H9 (cell line): ENCODE data around the gene LPCAT3. TPM values are rescaled to one million over a fixed set of nuclear protein-coding genes. Genes with fewer than 3 reads are reported as not detected.

Experiments
- DNase-seq: peaks from one replicate; pipeline ENCODE4 v3.0.0-alpha.2; 2017
- H2AFZ ChIP-seq: one replicate; pipeline ENCODE4 v1.6.1; 2013; ENCODE audit warnings: mild to moderate bottlenecking, low read length, control low read depth, moderate library complexity
- H2AK5ac ChIP-seq: 2 replicates; pipeline ENCODE4 v1.6.1; 2013; ENCODE audit warnings: low read length, control low read depth, mixed read lengths; ENCODE audit not compliant: insufficient read length
- H2BK120ac ChIP-seq: one replicate; pipeline ENCODE4 v1.6.1; 2013; ENCODE audit warnings: low read depth, mild to moderate bottlenecking, low read length, control low read depth, inconsistent platforms; ENCODE audit not compliant: poor library complexity, severe bottlenecking
- H2BK12ac ChIP-seq: 2 replicates; pipeline ENCODE4 v1.6.1; 2013; ENCODE audit warnings: low read length, control low read depth, mixed read lengths, low read depth; ENCODE audit not compliant: insufficient read length
- H2BK15ac ChIP-seq: 2 replicates; pipeline ENCODE4 v1.6.1; 2013; ENCODE audit warnings: low read depth, low read length, control low read depth
- H2BK20ac ChIP-seq: one replicate; pipeline ENCODE4 v1.6.1; 2013; ENCODE audit warnings: low read depth, mild to moderate bottlenecking, low read length, control low read depth, inconsistent platforms; ENCODE audit not compliant: poor library complexity, severe bottlenecking
- H2BK5ac ChIP-seq: 2 replicates; pipeline ENCODE4 v1.6.1; 2013; ENCODE audit warnings: low read length, control low read depth, mixed read lengths; ENCODE audit not compliant: insufficient read length
- H3K14ac ChIP-seq: 2 replicates; pipeline ENCODE4 v1.6.1; 2013; ENCODE audit warnings: low read length, control low read depth; ENCODE audit not compliant: insufficient read depth
- H3K18ac ChIP-seq: 2 replicates; pipeline ENCODE4 v1.6.1; 2013; ENCODE audit warnings: low read depth, mild to moderate bottlenecking, mixed read lengths, low read length, control low read depth; ENCODE audit not compliant: insufficient read length
- H3K23ac ChIP-seq: 2 replicates; pipeline ENCODE4 v1.6.1; 2013; ENCODE audit warnings: low read length, control low read depth, mixed read lengths, low read depth; ENCODE audit not compliant: insufficient read length
- H3K23me2 ChIP-seq: 2 replicates; pipeline ENCODE4 v1.6.1; 2013; ENCODE audit warnings: low read depth, mild to moderate bottlenecking, mixed read lengths, low read length, control low read depth; ENCODE audit not compliant: insufficient read length, poor library complexity, severe bottlenecking
- H3K27ac ChIP-seq: 2 replicates; pipeline ENCODE4 v1.5.1; 2013; ENCODE audit warnings: low read length, control low read depth, mixed read lengths, low read depth; ENCODE audit not compliant: insufficient read length
- H3K27me3 ChIP-seq: 2 replicates; pipeline ENCODE4 v1.6.1; 2013; ENCODE audit warnings: low read length, control low read depth, inconsistent platforms; ENCODE audit not compliant: insufficient read depth
- H3K4ac ChIP-seq: 2 replicates; pipeline ENCODE4 v1.6.1; 2013; ENCODE audit warnings: low read depth, mild to moderate bottlenecking, control low read depth, inconsistent platforms, low read length, moderate library complexity
- H3K4me1 ChIP-seq: 2 replicates; pipeline ENCODE4 v1.6.1; 2013; ENCODE audit warnings: low read length, control low read depth, inconsistent platforms; ENCODE audit not compliant: insufficient read depth
- H3K4me2 ChIP-seq: 2 replicates; pipeline ENCODE4 v1.6.1; 2013; ENCODE audit warnings: low read length, control low read depth, mixed read lengths; ENCODE audit not compliant: insufficient read length, insufficient read depth
- H3K56ac ChIP-seq: 2 replicates; pipeline ENCODE4 v1.6.1; 2013; ENCODE audit warnings: low read depth, mild to moderate bottlenecking, mixed read lengths, low read length, control low read depth; ENCODE audit not compliant: insufficient read length
- H3K79me1 ChIP-seq: 2 replicates; pipeline ENCODE4 v1.6.1; 2013; ENCODE audit warnings: low read depth, mild to moderate bottlenecking, moderate library complexity, low read length, control low read depth, inconsistent platforms; ENCODE audit not compliant: insufficient read depth, poor library complexity, severe bottlenecking
- H3K79me2 ChIP-seq: 2 replicates; pipeline ENCODE4 v1.6.1; 2013; ENCODE audit warnings: low read length, control low read depth, inconsistent platforms; ENCODE audit not compliant: insufficient read depth
- H3K9ac ChIP-seq: 2 replicates; pipeline ENCODE4 v1.6.1; 2013; ENCODE audit warnings: low read length, control low read depth, mixed read lengths; ENCODE audit not compliant: insufficient read length; ENCODE audit errors: extremely low read depth
- H3K9me3 ChIP-seq: one replicate; pipeline ENCODE4 v1.6.1; 2013; ENCODE audit warnings: low read depth, low read length, inconsistent platforms; ENCODE audit not compliant: control insufficient read depth
- H3T11ph ChIP-seq: one replicate; pipeline ENCODE4 v1.6.1; 2013; ENCODE audit warnings: mild to moderate bottlenecking, low read length, control low read depth, inconsistent platforms
- H4K20me1 ChIP-seq: one replicate; pipeline ENCODE4 v1.6.1; 2013; ENCODE audit not compliant: control insufficient read depth, insufficient read length, insufficient read depth
- H4K5ac ChIP-seq: 2 replicates; pipeline ENCODE4 v1.6.1; 2013; ENCODE audit warnings: low read depth, mild to moderate bottlenecking, mixed read lengths, low read length, control low read depth; ENCODE audit not compliant: insufficient read length
- H4K8ac ChIP-seq: replicated peaks from 2 replicates; pipeline ENCODE4 v1.6.1; 2013; ENCODE audit warnings: low read length, control low read depth, mixed read lengths, low read depth; ENCODE audit not compliant: insufficient read length
- H4K91ac ChIP-seq: 2 replicates; pipeline ENCODE4 v1.6.1; 2013; ENCODE audit warnings: low read depth, mild to moderate bottlenecking, moderate library complexity, mixed read lengths, low read length, control low read depth; ENCODE audit not compliant: insufficient read length
- H3K27ac Mint-ChIP-seq, 3 experiments: 2 replicates in 2 of 3; 3 replicates in 1 of 3; pipeline ENCODE4 v1.8.0; 2020 to 2021; ENCODE audit warnings: mixed read lengths in 3 of 3, mild to moderate bottlenecking in 1 of 3, moderate library complexity in 1 of 3
- H3K27me3 Mint-ChIP-seq: 2 replicates; pipeline ENCODE4 v1.8.0; 2021; ENCODE audit warnings: low read depth, mild to moderate bottlenecking, moderate library complexity, mixed read lengths
- H3K36me3 Mint-ChIP-seq, 3 experiments: 2 replicates in 2 of 3; 3 replicates in 1 of 3; pipeline ENCODE4 v1.8.0; 2020 to 2021; ENCODE audit warnings: low read depth in 3 of 3, mixed read lengths in 3 of 3; ENCODE audit not compliant: insufficient read depth in 1 of 3
- H3K4me1 Mint-ChIP-seq, 2 experiments: 2 replicates each; pipeline ENCODE4 v1.8.0; 2020; ENCODE audit warnings: mixed read lengths in 2 of 2
- H3K4me3 Mint-ChIP-seq, 2 experiments: 2 replicates in 1 of 2; 3 replicates in 1 of 2; pipeline ENCODE4 v1.8.0; 2020 to 2021; ENCODE audit warnings: mild to moderate bottlenecking in 2 of 2, mixed read lengths in 2 of 2, moderate library complexity in 1 of 2
- H3K9me3 Mint-ChIP-seq, 2 experiments: 2 replicates in 1 of 2; 3 replicates in 1 of 2; pipeline ENCODE4 v1.8.0; 2020; ENCODE audit warnings: mild to moderate bottlenecking in 2 of 2, mixed read lengths in 2 of 2, moderate library complexity in 1 of 2
- CTCF ChIP-seq: fragments of 200-600 bp; sonication (generic); conservative IDR thresholded peaks from 3 replicates; pipeline ENCODE4 v1.8.0; 2021; ENCODE audit warnings: antibody characterized with exemption, mild to moderate bottlenecking
- WGBS: extraction: QIAGEN DNeasy Blood & Tissue Kit; methylation state at CpG from one replicate; pipeline ENCODE4 v1.1.7; 2013; ENCODE audit warnings: missing lambda C conversion rate, low lambda C conversion rate, mixed read lengths; ENCODE audit not compliant: insufficient read length; ENCODE audit errors: extremely low coverage; 5-methylcytosine and 5-hydroxymethylcytosine counted together
- total RNA-seq: library from RNA; stranded (reverse); gene quantifications from 2 replicates; pipeline ENCODE4 v1.2.1, GENCODE V29; 2021

The LPCAT3 gene
- total RNA-seq, 1 experiment from 2014 or later: 47.7 TPM

- no peaks in the 10 kb centered on the region; a peak in 1 of 5 replicates for H3K9me3 Mint-ChIP-seq
- H3K27me3 Mint-ChIP-seq: no peaks in the 10 kb centered on the region
- no peak for TF ChIP-seq CTCF
- Histone ChIP-seq H3K14ac (no peak overlapping the region; the same call in 1 of the 2 replicates), H3K9ac (peak overlapping the region; percentile 48), H3K79me1 (peaks cover 7% of the 10 kb centered on the region), H3K56ac (no peak overlapping the region), H3T11ph (no peak overlapping the region), H4K8ac (no peak overlapping the region), H2BK12ac (no peak overlapping the region), H2BK120ac (no peak overlapping the region), H4K5ac (no peak overlapping the region), H3K23me2 (peaks cover 17% of the 10 kb centered on the region), H3K27me3 (no peaks in the 10 kb centered on the region), H3K23ac (no peak overlapping the region), H3K18ac (peak overlapping the region; percentile 39), H3K79me2 (peaks cover 5% of the 10 kb centered on the region; the same call in 1 of the 2 replicates), H2BK5ac (no peak overlapping the region), H3K27ac (peak overlapping the region; percentile 34), H3K4me2 (peak overlapping the region; percentile 72), H2BK20ac (no peak overlapping the region), H4K91ac (no peak overlapping the region), H2BK15ac (no peak overlapping the region), H4K20me1 (peaks cover 2% of the 10 kb centered on the region), H3K4me1 (peaks cover 6% of the 10 kb centered on the region; the same call in 1 of the 2 replicates), H2AFZ (no peak overlapping the region), H2AK5ac (no peak overlapping the region), H3K9me3 (no peaks in the 10 kb centered on the region), H3K4ac (no peak overlapping the region; the same call in 1 of the 2 replicates)
- no peak for DNase-seq
- no CpG with 5 or more reads among the region's 8 CpGs for WGBS
- peaks cover 49 to 63% of the 10 kb centered on the region in 2 experiments for H3K4me1 Mint-ChIP-seq
- peaks cover 36 to 54% (median 42%) of the 10 kb centered on the region in 3 experiments for H3K36me3 Mint-ChIP-seq
- peak overlapping the region; percentile 39 to 82; a peak in 3 of 5 replicates for H3K4me3 Mint-ChIP-seq
- peak overlapping the region; percentile 53 to 92 (median 92); a peak in 5 of 7 replicates for H3K27ac Mint-ChIP-seq
Measured at GRCh38 chr12:6964605-6965025, 53.7 kb downstream of the LPCAT3 start.
